ENCODE measurements around the gene NEK10. TPM values are rescaled to one million over a fixed set of nuclear protein-coding genes. Genes with fewer than 3 reads are reported as not detected.

Gene NEK10
- total RNA-seq, 1 experiment from 2014 or later = 11.5 TPM

DNA sequence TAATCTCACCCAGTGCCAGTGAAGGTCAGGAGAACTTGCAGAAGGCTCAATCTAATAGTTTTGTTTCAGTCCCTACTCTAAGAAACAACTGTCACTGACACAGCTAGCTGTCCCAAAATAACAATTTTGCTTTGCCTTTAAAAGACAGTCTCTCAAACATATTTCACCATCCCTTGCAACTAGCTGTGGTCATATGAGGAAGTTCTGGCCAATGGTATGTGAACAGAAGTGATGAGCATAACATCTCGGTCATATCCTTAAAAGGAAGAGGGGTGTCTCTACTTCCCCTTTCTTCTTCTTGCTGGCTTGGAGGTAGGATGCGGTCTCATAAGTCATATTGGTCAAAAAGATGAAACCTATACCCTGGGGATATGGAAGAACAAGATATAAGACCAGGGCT lies 198.1 kb downstream of the NEK10 start:
- DNase-seq (ENCODE audit: low spot score) = no peak

DNA sequence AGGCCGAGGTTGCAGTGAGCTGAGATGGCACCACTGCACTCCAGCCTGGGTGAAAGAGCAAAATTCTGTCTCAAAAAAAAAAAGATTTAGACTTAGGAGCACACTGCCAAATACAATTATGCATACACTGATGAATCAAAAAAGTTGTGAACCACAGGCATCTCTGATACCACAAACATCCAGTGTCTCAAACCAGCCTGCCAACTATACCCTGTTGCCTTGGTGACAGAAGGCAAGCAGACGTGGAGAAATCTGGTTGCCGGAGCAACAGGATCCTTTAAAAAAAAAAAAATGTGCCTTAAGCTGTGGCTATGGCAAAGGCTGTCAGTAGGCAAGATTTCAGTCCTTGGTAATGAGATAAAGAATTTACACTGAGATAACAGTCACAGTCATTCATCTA lies 202.3 kb downstream of the NEK10 start:
- DNase-seq (ENCODE audit: low spot score) = peak; percentile 95

DNA sequence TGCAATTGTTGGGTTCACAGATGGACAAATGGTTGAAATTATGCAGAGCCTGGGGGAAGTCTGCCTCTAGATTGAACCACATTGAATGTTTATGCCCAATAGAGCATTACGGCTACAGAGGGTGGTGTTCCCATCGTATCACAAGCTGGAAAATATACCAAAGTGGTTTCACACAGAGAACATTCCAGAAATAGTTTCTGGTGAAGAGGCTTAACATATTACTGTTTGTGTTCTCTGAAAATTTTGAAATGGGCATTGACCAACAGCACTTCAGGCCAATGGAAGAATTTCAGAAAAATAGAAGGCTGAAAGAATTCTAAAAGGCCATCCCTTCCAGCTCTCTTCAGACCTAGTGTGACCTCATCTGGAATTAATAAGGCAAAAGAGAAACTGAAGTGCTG lies 203.9 kb downstream of the NEK10 start:
- DNase-seq (ENCODE audit: low spot score) = peak; percentile 52

DNA sequence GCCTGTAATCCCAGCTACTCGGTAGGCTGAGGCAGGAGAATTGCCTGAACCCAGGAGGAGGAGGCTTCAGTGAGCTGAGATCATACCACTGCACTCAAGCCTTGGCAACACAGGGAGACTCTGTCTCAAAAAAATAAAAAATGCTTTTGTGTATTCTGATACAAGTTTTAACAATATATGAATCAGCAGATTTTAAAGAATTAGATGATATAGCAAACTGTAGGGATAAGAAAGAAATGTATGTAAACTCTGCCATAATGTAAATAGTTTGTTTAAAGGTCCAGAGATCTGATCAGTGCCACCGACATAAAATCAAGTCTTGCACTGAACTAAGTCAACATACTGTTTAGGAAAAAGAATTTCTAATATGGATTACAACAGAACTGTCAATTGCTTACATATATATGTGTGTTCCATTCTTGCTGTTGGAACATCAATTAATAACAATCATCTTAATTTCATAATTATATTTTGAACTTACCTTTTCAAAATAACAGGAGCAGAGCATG lies 208.3 kb downstream of the NEK10 start:
- DNase-seq (ENCODE audit: low spot score) = no peak

DNA sequence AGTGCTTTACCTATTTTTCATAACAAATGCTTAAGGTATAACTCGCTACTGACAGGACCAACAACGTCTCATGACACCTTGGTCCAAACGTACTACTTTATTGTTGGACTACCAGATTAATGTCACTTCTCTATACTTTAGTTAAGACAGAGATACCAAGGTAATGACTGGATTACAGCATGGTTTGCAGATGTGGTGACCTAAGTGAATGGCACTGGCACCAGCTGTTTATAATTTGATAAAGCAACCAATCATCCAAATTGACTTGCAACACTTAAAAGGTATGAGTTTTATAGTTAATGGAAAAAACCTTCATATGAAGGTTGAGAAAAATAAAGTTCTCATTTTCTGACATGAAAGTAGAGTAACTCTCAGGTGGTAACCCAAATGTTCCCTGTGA lies 209.0 kb downstream of the NEK10 start:
- no peak for DNase-seq (ENCODE audit: low spot score)

DNA sequence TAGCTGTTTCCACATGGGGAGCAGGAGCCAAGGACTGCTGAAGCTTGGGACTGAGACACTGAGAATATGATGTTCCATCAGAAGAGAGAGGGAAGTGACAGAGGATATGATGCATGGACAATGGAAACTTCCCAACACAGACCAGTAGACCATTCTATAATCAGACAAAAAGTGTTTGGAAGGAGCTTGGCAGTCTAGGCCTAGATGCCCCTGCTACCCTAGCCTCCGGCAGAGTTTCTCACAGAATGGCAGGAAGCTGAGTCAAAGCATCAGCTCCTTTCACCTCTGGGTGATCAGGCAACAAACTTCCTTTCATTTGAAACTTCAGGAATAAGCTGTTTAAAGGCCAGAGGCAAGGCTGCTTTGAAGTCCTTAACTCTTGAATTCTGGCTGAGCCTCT lies 222.0 kb downstream of the NEK10 start:
- DNase-seq (ENCODE audit: low spot score) = peak; percentile 11

DNA sequence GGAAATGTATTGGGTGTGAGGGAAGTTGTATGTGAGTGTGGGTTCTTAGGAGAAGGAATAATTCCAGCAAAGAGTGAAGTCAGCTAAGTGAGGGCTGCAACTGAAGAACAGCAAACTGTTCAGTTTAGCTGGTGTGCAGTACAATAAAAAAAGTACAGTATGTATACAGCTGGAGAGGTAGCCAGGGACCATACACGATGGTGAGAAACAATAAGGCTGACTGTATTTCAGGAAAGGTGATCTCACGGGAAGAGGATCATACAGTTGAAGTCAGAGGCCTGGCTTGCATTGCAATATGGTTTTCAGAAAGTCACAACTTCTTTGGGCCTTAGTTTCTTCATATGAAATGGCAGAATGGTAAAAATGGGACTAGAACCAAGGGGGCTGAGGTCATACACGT lies 222.4 kb downstream of the NEK10 start:
- DNase-seq (ENCODE audit: low spot score) = no peak

DNA sequence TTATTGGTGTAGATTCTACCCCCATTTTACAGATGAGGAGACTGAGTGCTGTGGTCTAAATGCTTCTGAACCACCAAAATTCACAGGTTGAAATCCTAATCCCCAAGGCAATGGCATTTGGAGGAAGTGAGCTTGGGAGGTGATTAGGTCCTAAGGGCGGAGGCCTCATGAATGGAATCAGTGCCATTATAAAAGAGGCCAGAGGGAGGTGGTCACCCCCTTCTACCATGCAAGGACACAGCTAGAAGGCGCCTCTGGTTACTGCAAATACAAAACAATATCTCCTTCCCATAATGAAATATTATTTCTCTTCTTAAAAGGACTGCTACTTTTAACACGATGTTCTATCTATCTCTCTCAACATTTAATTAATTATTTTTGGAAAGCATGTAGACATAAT lies 223.5 kb downstream of the NEK10 start:
- DNase-seq (ENCODE audit: low spot score) = no peak

DNA sequence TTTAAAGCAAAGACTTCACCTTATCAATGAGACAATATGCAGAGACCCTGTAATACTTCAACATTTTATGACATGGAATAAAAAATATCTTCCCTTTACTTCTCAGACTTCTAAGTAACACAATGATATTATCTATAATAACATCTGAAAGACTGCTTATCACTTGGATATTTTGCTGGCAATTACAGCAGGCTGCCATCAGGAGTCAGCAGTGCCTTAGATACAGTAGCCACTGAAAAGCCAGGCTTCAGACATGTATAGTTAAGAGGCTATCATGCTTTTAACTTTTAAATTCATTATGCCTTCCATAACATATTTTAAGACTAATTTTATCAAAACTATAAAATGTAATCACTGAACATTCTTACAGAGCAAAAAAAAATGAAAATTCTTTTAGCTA lies 227.5 kb downstream of the NEK10 start:
- peak; percentile 21 for DNase-seq (ENCODE audit: low spot score)

DNA sequence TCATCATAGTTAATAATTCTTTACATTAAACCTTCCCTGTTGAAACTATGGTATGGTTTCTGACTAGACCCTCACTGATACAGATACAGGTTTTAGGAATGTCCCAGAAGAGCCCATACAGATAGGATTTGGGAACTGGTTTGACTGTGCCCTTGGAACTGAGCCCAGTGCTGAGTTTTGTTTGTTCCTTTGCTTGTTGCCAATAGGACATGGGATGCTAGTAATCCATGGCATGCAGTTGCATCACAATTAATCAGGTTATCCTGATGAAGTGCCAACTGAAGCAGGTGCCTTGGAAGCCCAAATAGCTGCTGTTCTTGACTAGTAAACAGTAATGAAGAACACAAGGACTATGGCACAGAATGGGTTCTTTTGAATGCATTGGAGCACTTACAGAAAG lies 230.6 kb downstream of the NEK10 start:
- no peak for DNase-seq (ENCODE audit: low spot score)

DNA sequence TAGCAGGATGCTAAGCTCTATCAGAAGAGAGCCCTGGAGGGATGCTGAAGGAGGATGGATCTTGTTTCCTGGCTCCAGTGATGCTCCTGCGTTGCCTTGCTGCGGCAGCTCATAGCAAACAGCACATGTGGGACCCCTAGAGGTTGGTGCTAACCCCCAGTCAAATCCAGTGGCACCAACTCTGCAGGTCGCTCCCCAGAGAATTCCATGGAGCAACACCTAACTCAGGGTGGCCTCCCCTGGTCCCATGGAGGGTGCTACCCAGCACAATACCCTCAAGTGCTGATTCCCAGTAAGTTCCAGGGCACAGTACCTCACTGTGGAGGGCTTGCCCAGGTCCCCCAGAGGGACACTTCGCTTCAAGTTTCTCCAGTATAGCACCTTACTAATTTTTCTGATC lies 231.2 kb downstream of the NEK10 start:
- no peak for DNase-seq (ENCODE audit: low spot score)

DNA sequence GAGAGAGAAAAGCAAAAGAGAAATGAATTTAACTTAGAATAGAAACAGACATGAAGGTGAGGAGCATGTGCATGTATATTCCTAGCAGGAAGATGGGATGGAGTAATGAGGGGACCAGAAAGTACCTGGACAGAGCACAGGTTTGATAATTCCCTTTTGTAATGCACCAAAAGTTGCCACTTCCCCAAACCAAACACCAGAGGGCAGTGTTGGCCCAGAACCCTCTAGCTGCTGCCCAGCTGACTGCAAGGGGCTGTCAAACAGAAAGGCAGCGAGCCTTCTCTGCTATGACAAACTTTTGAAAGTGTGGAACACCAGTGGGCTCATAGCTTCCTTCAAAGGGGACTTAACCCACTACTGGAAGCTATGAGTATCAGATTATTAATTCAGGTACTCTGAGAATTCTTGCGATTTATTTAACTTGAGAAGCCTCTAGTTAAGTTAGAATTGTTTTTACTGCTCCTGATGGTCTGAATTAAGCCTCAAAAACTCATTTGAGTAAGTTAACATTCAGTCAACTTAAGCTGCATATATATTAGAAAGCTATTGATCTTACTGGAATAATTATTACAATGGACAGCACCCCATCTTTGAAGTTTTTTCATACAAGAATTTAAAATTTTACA lies 234.9 kb downstream of the NEK10 start:
- DNase-seq (ENCODE audit: low spot score) = peak; percentile 85

DNA sequence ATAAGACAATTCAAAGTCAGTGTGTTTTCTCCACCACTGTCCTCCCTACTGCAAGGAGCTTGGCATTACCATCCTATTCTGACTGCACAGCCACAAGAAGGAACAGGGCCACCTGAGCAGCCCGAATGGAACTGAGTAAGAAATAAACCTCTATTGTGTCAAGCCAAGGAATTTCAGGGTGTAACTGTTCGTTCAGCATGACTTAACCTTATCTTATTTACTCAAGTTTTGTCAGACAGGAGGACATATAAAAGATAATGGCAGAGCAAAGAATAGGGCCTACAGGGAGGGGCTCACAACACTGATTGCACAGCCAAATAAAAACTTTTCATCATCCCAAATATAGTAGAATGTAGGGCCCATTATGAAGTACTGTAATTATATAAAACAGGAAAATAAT lies 236.1 kb downstream of the NEK10 start:
- DNase-seq (ENCODE audit: low spot score) = no peak

DNA sequence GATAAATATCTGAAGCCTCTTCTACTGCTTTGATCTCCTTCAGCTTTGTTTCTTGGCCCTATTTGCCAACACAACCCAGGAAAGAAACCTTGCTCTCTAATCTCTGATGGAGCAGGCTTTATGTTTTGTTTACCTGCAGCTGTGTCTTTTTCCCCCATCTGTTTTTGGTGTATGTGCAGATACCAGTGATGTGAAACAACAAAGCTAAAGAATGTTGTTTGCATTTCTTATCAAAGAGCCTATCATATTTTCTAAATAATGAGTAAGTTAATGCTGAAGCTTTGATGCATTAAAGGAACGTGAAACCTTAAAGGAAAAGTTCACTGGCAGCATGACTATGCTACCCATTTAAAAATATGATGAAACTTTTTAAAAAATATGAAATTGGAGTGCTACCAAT lies 238.4 kb downstream of the NEK10 start:
- DNase-seq (ENCODE audit: low spot score) = no peak

DNA sequence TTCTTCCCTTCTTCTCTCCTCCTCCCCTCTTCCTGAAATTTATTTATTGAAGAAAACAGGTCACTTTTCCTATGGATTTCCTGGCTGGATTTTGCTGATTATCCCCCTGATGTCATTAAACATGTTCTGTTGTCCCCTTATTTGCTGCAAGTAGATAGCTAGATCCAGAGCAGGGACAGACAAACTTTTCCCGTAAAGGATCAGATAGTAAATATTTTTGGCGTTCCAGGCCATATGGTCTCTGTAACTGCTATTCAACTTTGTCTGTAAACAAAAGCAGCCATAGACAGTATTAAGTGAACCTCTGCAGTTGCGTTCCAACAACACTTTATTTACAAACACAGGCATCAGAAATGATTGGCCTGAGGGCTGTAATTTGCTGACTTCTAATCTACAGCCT lies 241.3 kb downstream of the NEK10 start:
- no peak for DNase-seq (ENCODE audit: low spot score)

DNA sequence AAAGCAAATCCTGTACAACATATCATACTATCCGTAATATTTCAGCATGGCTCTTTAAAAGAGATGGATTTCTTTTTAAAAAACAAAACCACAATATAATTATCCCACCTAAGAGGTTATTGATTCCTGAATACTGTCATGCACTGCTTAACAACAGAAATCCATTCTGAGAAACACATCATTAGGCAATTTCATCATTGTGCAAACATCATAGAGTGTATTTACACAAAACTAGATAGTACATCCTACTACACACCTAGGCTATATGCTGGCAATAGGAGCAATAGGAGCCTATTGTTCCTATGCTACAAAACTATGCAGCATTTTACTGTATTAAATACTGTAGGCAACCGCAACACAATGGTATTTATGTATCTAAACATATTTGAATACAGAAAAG lies 242.0 kb downstream of the NEK10 start:
- no peak for DNase-seq (ENCODE audit: low spot score)

DNA sequence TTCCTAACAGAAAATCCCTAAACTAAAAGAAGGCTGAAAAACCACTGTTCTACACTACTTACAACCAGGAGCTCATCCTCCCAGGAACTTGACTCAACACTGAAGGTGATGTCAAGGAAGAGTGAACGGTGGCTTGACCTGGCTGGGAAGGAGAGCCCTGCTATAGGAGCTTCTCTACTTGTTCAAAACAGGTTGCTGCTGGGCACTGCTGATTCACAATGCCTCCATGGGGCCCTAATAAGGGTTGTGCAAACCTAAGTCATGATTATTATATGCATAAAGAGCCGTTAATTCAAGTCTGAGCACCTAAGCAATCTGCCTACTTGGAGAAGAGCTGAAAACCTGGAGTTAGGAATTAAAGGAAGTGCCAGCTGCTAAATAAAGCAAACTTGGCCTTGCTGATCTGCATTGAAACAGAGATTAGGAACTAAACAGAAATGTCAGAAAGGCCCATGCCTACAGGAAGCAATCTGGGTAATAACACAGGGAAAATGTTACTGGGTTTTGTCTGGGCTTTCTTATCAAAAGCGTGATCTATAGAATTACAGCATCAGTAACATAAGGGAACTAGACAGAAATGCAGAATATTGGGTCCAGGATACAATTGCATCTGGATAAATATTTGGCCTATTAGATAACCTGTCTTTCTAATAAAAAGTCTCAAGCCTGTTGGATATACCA lies 243.2 kb downstream of the NEK10 start:
- DNase-seq (ENCODE audit: low spot score) = no peak

DNA sequence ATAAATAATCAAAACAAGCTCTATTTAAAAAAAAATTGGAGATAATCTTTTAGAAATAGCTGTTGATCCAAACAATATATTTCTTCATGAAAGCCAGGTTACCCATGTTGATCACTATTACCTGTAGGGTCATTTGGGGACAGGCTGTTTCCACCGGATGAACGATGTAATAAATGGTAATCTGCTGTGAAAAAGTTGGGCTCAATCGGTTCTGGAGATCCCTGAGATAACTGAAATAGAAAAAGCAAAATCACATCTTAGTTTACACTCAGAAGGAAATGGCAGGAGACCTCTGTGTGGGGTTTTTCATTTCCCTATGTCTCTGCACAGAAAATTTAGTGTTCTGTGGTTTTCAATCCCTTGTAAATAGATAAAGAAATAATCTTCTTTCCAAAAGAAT lies 249.5 kb downstream of the NEK10 start:
- no peak for DNase-seq (ENCODE audit: low spot score)

DNA sequence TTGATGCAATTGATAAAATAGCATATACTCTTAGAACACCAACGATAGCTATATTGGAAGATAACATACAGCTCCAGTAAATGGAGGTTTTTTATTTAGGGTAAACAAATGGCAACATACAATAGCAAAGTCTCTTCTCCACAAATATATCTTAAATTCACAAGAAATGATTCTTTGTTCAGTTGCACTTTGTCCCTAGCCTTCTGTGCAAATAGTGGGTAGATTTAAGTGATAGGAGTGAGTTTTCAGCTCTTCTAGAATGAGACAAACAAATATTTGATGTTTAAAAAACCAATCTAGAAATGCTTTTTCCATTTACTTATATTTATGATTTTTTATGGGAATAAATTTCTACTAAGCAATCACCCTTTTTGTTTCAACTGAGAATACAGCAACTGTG lies 253.8 kb downstream of the NEK10 start:
- DNase-seq (ENCODE audit: low spot score) = no peak

DNA sequence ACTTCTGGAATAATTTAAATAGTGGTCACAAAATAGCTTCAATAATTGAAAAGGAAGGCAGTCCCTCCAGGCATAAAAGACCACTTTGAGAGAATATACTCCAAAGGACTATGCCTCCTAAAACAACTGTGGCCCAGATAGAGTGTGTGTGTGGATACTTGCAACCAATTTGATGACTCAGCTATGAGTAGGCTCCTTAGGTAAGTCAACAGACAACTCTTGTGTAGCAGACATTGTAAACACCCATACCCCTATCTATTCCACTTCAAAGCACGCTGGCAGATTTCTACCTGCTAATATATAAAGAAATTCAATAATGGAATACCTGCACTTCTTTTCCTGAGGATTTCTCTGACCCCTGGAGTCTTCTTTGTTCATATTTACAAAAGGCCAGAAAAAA lies 254.5 kb downstream of the NEK10 start:
- peak; percentile 16 for DNase-seq (ENCODE audit: low spot score)

DNA sequence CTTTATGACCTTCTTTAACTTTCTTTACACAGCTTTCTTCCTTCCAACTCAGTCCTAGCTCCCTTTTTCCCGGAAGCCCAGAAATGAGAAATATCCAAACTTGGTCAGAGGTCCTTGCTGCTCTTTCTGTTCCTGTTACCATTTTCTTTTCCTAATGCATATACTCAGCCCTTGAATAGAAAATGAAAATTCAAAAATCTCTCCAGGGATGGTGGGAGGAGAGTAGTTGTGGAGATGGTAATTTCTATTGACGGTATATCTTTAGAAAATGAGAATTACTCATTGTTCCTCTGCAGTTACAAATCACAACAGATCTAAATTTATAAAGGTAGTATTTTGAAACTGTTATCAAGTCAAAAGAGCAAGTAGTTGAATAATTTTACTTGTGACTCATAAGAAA lies 255.1 kb downstream of the NEK10 start:
- no peak for DNase-seq (ENCODE audit: low spot score)

DNA sequence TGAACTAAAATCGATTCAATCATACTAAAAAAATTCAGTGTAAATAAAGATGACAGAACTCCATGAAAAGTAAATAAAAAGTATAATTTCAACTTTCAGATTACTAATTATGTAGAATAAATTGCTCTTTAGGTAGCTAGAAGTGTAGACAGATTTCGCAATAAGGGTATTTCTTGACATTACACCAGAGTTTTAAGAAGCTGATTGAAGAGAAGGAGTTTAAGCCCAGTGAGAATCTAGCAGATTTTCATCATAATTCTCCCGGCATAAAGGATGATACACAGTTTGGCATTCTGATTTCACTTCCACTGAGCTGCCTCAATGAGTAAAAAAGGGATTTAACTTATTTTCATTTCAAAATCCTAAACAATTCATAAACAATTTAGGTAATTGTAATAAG lies 259.2 kb downstream of the NEK10 start:
- no peak for DNase-seq (ENCODE audit: low spot score)

DNA sequence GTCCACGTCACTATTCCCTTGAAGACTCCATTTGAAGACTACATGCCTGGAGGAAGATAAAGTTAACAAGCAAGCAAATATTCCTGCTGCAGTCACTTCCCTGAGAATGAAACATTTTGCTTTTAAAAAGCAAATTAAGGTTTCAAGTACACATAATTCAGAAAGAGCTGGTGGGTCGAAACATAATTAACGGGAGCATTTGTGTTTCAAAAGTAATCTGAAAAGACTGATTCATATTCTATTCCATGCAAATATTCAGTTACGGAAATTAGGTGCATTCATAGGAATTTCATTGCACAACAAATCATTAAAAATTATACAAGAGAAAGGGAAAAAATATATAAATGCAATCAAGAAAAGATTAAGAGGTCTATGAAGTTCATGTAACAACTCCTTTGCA lies 260.9 kb downstream of the NEK10 start:
- DNase-seq (ENCODE audit: low spot score) = no peak

DNA sequence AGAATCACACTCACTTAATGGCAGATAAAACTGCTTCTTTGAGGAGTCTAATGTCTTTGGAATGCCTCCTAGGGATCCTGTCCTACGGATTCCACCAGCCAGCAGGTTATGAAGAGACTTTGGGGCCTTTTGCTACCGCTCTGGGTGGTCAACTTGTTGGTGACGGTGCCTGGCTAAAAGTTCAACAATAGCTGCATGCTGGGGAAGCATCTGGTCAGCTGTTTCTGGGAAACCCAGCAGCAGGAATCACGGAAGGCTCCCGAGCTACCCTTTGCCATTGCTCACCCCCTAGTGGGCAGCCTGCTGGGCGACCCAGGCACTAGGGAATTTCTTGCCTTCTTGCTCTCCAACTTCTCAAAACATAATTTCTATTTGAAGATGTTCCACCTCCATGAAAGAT lies 263.3 kb downstream of the NEK10 start:
- peak; percentile 8 for DNase-seq (ENCODE audit: low spot score)
